A549 (cell line): Measurements from ENCODE around the gene IPMK. TPM values are rescaled to one million over a fixed set of nuclear protein-coding genes. Genes with fewer than 3 reads are reported as not detected.
"Not testable (repeated sequence)": the region's sequence is repeated elsewhere in the genome, so short reads cannot be mapped to it uniquely, and the experiment has no call there.

Experiments
- ATAC-seq, 2 experiments: fragments of 200-7000 bp in 1 of 2; fragments of >200 bp in 1 of 2; cut with Nextera tagmentation in 1 of 2; cut with Tn5 transposase in 1 of 2; 3 replicates each; pipeline versions ENCODE4 v1.8.0 to v1.9.1; 2018 to 2020; ENCODE audit warnings: mild to moderate bottlenecking in 1 of 2, moderate library complexity in 1 of 2
- CTCF ChIA-PET: fragments of 300-600 bp; sonication (Branson Sonifier 250); formaldehyde crosslinking; extraction: SDS; loops from one replicate; lab custom pipeline; 2021; ENCODE audit warnings: antibody characterized with exemption, inconsistent platforms; lab: Yijun Ruan, JAX
- POLR2A ChIA-PET: fragments of 350-600 bp; formaldehyde crosslinking; extraction: SDS; loops from one replicate; lab custom pipeline; 2021; ENCODE audit warnings: antibody characterized with exemption, inconsistent platforms; lab: Yijun Ruan, JAX
- DNase-seq, 2 experiments: peaks; one replicate each; pipeline versions ENCODE4 v3.0.0 to v3.0.0-alpha.2; 2011 to 2016; ENCODE audit warnings: low read depth in 1 of 2, low spot score in 1 of 2
- FAIRE-seq: peaks from 2 replicates; lab custom pipeline; 2011; peaks lifted over from hg19 to GRCh38; lab: Jason Lieb, UNC
- H3K27ac ChIP-seq, 2 experiments: fragments of >200 bp; sonication (Bioruptor Twin); formaldehyde crosslinking; 3 replicates each; pipeline ENCODE4 v1.5.1; 2016 to 2017
- H3K4me1 ChIP-seq: fragments of >200 bp; sonication (Bioruptor Twin); formaldehyde crosslinking; 3 replicates; pipeline ENCODE4 v1.6.1; 2016
- H3K4me2 ChIP-seq: fragments of >200 bp; sonication (Bioruptor Twin); formaldehyde crosslinking; 3 replicates; pipeline ENCODE4 v1.6.1; 2016
- H3K4me3 ChIP-seq: fragments of >200 bp; sonication (Bioruptor Twin); formaldehyde crosslinking; 3 replicates; pipeline ENCODE4 v1.5.1; 2016
- H3K9me3 ChIP-seq: fragments of >200 bp; sonication (Bioruptor Twin); formaldehyde crosslinking; 3 replicates; pipeline ENCODE4 v1.6.1; 2016
- CBX8 ChIP-seq: fragments of 200-600 bp; sonication (generic); IDR thresholded peaks from 2 replicates; pipeline ENCODE4 v1.6.1; 2016
- CEBPB ChIP-seq, 2 experiments: fragments of >200 bp in 1 of 2; sonication (Bioruptor Twin) in 1 of 2; formaldehyde crosslinking in 1 of 2; IDR thresholded peaks; 2 replicates each; pipeline ENCODE4 v1.6.1; 2012 to 2016
- CHD2 ChIP-seq: fragments of 150-350 bp; IDR thresholded peaks from 2 replicates; pipeline ENCODE4 v1.6.1; 2014; ENCODE audit warnings: low read length; ENCODE audit not compliant: partially characterized antibody
- EHF ChIP-seq: fragments of 250-450 bp; sonication (Bioruptor Pico); IDR thresholded peaks from 2 replicates; pipeline ENCODE4 v1.5.0; 2020; ENCODE audit warnings: mild to moderate bottlenecking
- FOSB ChIP-seq: fragments of 250-450 bp; sonication (Bioruptor Pico); IDR thresholded peaks from 2 replicates; pipeline ENCODE4 v1.5.0; 2020; ENCODE audit warnings: mild to moderate bottlenecking, moderate library complexity
- FOSL2 ChIP-seq, 2 experiments: fragments of 450-650 bp in 1 of 2; fragments of >200 bp in 1 of 2; sonication (Bioruptor Twin) in 1 of 2; formaldehyde crosslinking; IDR thresholded peaks; 2 replicates each; pipeline versions ENCODE4 v1.5.0 to v1.6.1; 2016 to 2020; ENCODE audit warnings: mild to moderate bottlenecking in 1 of 2, moderate library complexity in 1 of 2
- GATA3 ChIP-seq: IDR thresholded peaks from 2 replicates; pipeline ENCODE4 v1.6.1; 2012; ENCODE audit warnings: borderline replicate concordance
- HOXA7 ChIP-seq: fragments of 250-450 bp; sonication (Bioruptor Pico); IDR thresholded peaks from 2 replicates; pipeline ENCODE4 v1.5.0; 2020; ENCODE audit warnings: mild to moderate bottlenecking, moderate library complexity
- HOXB13 ChIP-seq: fragments of 250-450 bp; sonication (Bioruptor Pico); IDR thresholded peaks from 2 replicates; pipeline ENCODE4 v1.5.0; 2020; ENCODE audit warnings: low read depth, mild to moderate bottlenecking, moderate library complexity
- JUNB ChIP-seq: fragments of >200 bp; sonication (Bioruptor Twin); formaldehyde crosslinking; IDR thresholded peaks from 2 replicates; pipeline ENCODE4 v1.6.1; 2016
- KDM1A ChIP-seq: fragments of 200-600 bp; sonication (generic); IDR thresholded peaks from 2 replicates; pipeline ENCODE4 v1.6.1; 2016; ENCODE audit warnings: low read depth, mild to moderate bottlenecking
- MAFK ChIP-seq: fragments of 450-650 bp; IDR thresholded peaks from 2 replicates; pipeline ENCODE4 v1.6.1; 2014; ENCODE audit not compliant: partially characterized antibody
- MYC ChIP-seq: IDR thresholded peaks from 2 replicates; pipeline ENCODE4 v1.6.1; 2012; ENCODE audit warnings: mild to moderate bottlenecking, inconsistent platforms, low read length, improper control_type of control experiment, borderline replicate concordance
- PHF8 ChIP-seq: fragments of 200-600 bp; sonication (generic); IDR thresholded peaks from 2 replicates; pipeline ENCODE4 v1.6.1; 2016; ENCODE audit warnings: low read depth, mild to moderate bottlenecking, antibody characterized with exemption, moderate library complexity, borderline replicate concordance
- RAD21 ChIP-seq, 2 experiments: fragments of >200 bp in 1 of 2; sonication (Bioruptor Twin) in 1 of 2; formaldehyde crosslinking in 1 of 2; IDR thresholded peaks in 1 of 2; conservative IDR thresholded peaks in 1 of 2; 2 replicates in 1 of 2; 3 replicates in 1 of 2; pipeline ENCODE4 v1.6.1; 2012 to 2018; ENCODE audit warnings: inconsistent platforms in 1 of 2
- RARB ChIP-seq: fragments of 250-450 bp; sonication (Bioruptor Pico); IDR thresholded peaks from 2 replicates; pipeline ENCODE4 v1.8.0; 2021; ENCODE audit warnings: mild to moderate bottlenecking, moderate library complexity
- RFX5 ChIP-seq: fragments of 450-650 bp; IDR thresholded peaks from 2 replicates; pipeline ENCODE4 v1.7.1; 2014; ENCODE audit warnings: antibody characterized with exemption, mild to moderate bottlenecking, moderate library complexity
- SREBF2 ChIP-seq: fragments of 450-650 bp; IDR thresholded peaks from 2 replicates; pipeline ENCODE4 v1.6.1; 2014; ENCODE audit warnings: mild to moderate bottlenecking, moderate library complexity
- TP53 ChIP-seq: fragments of 250-450 bp; sonication (Bioruptor Pico); IDR thresholded peaks from 2 replicates; pipeline ENCODE4 v1.5.0; 2021; ENCODE audit warnings: mild to moderate bottlenecking, moderate library complexity
- WGBS: methylation state at CpG from one replicate; pipeline ENCODE4 v1.1.6; 2017; ENCODE audit errors: missing lambda C conversion rate; 5-methylcytosine and 5-hydroxymethylcytosine counted together
- polyA plus RNA-seq, 4 experiments: library from polyadenylated mRNA; depleted of rRNA in 3 of 4; stranded (reverse); fragments of >200 nt; fragmentation: RNase III in 1 of 4; extraction: RNeasy Plus Mini Kit Qiagen cat#74134 plus additional on column Dnase treatment in 1 of 4; gene quantifications; 2 replicates in 3 of 4; 3 replicates in 1 of 4; pipeline ENCODE4 v1.2.3, GENCODE V29; 2011 to 2017
- TF ChIP-seq, protein P1 (sequence below): IDR thresholded peaks from 2 replicates; pipeline ENCODE4 v1.6.1; 2012
- TF ChIP-seq, protein P2 (sequence below): fragments of >200 bp; sonication (Bioruptor Twin); formaldehyde crosslinking; IDR thresholded peaks from 3 replicates; pipeline ENCODE4 v1.5.1; 2016
- TF ChIP-seq, protein P3 (sequence below): IDR thresholded peaks from 2 replicates; pipeline ENCODE4 v1.6.1; 2012; ENCODE audit warnings: low read depth, borderline replicate concordance
- TF ChIP-seq, protein P4 (sequence below): fragments of >200 bp; sonication (Bioruptor Twin); formaldehyde crosslinking; IDR thresholded peaks from 3 replicates; pipeline ENCODE4 v1.6.1; 2016

The IPMK gene
- polyA plus RNA-seq, 2 of the 4 experiments (the other 2 are of a cell fraction): 2.9 to 5.6 TPM

DNA sequence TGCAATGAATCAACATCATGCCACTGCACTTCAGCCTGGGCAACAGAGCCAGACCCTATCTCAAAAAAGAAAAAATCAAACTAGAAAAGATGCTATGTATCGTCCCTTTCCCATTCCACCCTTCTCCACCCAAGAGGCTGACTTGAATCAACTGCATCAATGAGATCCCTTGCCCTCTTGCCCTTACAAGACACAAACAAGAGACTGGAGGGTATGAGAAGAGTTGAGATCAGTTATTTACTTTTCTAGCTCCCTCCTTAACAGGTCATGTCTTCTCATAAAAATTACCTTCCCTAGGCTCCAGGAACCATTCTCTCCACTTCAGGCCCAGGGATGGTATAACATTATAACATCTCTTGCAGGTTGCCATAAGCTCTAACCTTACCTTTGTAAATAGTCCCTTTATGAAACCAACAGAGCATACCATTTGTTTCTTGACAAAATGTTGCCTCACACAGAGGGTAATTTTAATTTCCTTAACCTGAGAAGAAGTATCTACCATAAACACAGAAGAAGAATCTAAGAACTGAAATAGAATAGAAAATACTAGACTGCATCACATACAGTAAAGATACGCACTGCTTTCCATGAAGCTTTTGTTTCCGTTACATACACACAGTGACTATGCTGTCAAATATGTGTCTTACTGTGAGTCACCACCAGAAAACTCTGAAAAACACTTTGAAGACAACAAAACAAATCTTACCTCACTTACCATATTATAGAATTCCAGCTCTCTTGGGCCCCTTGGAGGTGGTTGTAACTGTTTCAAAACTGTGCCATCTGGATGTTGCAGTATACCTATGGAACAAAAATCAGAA is 30.5 kb downstream of the IPMK start:
- POLR2A ChIA-PET: interaction anchor here (1.7 kb wide), 1 partner anchor 31 kb away, joined by 11 read pairs; the partner anchor contains the start of genes CISD1 and IPMK
- FAIRE-seq (peak; percentile 89), ATAC-seq (peak; percentile 98), DNase-seq (peak; percentile 70 to 76)
- Histone ChIP-seq H3K4me3 (no peak overlapping the region), H3K9me3 (no peaks in the 10 kb centered on the region), H3K4me2 (peak overlapping the region; percentile 80), H3K27ac (peak overlapping the region; percentile 51 to 73), H3K4me1 (peaks cover 56% of the 10 kb centered on the region)
- CTCF ChIA-PET: interaction anchor here (0.7 to 1.4 kb wide), 4 partner anchors 40 to 59 kb away, joined by 3 to 4 read pairs (median 3); no protein-coding TSS in a partner anchor
- TF ChIP-seq HOXA7 (no peak), JUNB (peak; percentile 61), RAD21 (conservative IDR thresholded peaks at IDR 0.05 in 1 of 2, IDR thresholded peaks at IDR 0.05 in 1 of 2) (no peak; a peak in 1 of 5 replicates), EHF (CRISPR knock-in tag) (no peak), HOXB13 (CRISPR knock-in tag) (no peak), CHD2 (no peak), RFX5 (no peak), FOSL2 (IDR thresholded peaks at IDR 0.05) (peak; percentile 82), FOSL2 (CRISPR knock-in tag; IDR thresholded peaks at IDR 0.05) (peak; percentile 95), GATA3 (peak; percentile 45; the same call in 1 of the 2 replicates), CEBPB (IDR thresholded peaks at IDR 0.05) (peak; percentile 11 to 18; a peak in 2 of 4 replicates), FOSB (CRISPR knock-in tag) (no peak)
- TF ChIP-seq, protein P1, sequence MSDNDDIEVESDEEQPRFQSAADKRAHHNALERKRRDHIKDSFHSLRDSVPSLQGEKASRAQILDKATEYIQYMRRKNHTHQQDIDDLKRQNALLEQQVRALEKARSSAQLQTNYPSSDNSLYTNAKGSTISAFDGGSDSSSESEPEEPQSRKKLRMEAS: peak; percentile 46; the same call in 1 of the 2 replicates
- TF ChIP-seq, protein P2, sequence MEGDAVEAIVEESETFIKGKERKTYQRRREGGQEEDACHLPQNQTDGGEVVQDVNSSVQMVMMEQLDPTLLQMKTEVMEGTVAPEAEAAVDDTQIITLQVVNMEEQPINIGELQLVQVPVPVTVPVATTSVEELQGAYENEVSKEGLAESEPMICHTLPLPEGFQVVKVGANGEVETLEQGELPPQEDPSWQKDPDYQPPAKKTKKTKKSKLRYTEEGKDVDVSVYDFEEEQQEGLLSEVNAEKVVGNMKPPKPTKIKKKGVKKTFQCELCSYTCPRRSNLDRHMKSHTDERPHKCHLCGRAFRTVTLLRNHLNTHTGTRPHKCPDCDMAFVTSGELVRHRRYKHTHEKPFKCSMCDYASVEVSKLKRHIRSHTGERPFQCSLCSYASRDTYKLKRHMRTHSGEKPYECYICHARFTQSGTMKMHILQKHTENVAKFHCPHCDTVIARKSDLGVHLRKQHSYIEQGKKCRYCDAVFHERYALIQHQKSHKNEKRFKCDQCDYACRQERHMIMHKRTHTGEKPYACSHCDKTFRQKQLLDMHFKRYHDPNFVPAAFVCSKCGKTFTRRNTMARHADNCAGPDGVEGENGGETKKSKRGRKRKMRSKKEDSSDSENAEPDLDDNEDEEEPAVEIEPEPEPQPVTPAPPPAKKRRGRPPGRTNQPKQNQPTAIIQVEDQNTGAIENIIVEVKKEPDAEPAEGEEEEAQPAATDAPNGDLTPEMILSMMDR: no peak
- WGBS: 12% methylated on average over 3 of the region's 3 CpGs

DNA sequence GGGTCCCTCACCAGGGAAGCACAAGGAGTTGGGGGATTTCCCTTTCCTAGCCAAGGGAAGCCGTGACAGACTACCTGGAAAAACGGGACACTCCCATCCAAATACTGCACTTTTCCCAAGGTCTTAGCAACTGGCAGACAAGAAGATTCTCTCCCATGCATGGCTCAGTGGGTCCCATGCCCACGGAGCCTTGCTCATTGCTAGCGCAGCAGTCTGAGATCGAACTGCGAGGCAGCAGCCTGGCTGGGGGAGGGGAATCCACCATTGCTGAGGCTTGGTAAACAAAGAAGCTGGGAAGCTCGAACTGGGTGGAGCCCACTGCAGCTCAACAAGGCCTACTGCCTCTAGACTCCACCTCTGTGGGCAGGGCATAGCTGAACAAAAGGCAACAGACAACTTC is 37.8 kb downstream of the IPMK start:
- DNase-seq, POLR2A ChIA-PET, H3K27ac ChIP-seq, H3K4me2 ChIP-seq, H3K4me1 ChIP-seq, H3K4me3 ChIP-seq, H3K9me3 ChIP-seq, ATAC-seq, FAIRE-seq: not testable (repeated sequence)
- WGBS: 80% methylated on average over 7 of the region's 7 CpGs
- CTCF ChIA-PET: interaction anchor here (1.0 kb wide), 1 partner anchor 33 kb away, joined by 4 read pairs; no protein-coding TSS in a partner anchor

DNA sequence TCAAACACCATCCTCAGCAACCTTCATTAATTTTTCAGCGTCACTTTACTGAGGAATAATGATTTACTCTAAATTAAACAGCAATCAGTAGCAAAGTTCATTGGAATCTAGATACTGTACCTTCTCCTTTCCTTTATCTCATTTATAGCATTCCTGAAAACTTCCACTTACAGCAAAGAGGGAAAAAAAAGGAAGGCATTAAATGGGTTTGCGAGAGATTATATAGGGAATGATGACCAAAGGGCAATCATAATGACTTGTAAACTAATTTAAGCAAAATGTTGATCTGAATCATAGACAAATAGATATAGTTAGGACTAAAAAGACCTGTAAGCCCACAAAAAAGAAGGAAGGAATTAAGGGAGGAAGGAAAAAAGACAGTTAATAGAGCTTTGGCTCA is 42.0 kb downstream of the IPMK start:
- Histone ChIP-seq H3K9me3 (no peaks in the 10 kb centered on the region), H3K4me2 (no peak overlapping the region), H3K4me1 (no peaks in the 10 kb centered on the region), H3K4me3 (no peak overlapping the region), H3K27ac (no peak overlapping the region)
- ChIA-PET CTCF (interaction anchor here (0.9 kb wide), 1 partner anchor 20 kb away, joined by 3 read pairs; no protein-coding TSS in a partner anchor), POLR2A (no interaction called here)
- FAIRE-seq (no peak), ATAC-seq (no peak), DNase-seq (no peak)
- TF ChIP-seq MYC (no peak), PHF8 (no peak), SREBF2 (no peak), JUNB (no peak), TP53 (CRISPR knock-in tag) (no peak), MAFK (no peak), KDM1A (no peak), RARB (CRISPR knock-in tag) (no peak), CBX8 (no peak)
- TF ChIP-seq, protein P3, sequence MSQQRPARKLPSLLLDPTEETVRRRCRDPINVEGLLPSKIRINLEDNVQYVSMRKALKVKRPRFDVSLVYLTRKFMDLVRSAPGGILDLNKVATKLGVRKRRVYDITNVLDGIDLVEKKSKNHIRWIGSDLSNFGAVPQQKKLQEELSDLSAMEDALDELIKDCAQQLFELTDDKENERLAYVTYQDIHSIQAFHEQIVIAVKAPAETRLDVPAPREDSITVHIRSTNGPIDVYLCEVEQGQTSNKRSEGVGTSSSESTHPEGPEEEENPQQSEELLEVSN: no peak
- TF ChIP-seq, protein P4, sequence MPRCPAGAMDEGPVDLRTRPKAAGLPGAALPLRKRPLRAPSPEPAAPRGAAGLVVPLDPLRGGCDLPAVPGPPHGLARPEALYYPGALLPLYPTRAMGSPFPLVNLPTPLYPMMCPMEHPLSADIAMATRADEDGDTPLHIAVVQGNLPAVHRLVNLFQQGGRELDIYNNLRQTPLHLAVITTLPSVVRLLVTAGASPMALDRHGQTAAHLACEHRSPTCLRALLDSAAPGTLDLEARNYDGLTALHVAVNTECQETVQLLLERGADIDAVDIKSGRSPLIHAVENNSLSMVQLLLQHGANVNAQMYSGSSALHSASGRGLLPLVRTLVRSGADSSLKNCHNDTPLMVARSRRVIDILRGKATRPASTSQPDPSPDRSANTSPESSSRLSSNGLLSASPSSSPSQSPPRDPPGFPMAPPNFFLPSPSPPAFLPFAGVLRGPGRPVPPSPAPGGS: no peak
- WGBS: 85% methylated on average over 2 of the region's 2 CpGs
